GM03348 (cell line): Measurements from ENCODE around the gene CYP19A1.

Source experiments
- DNase-seq: peaks from one replicate; pipeline ENCODE4 v3.0.0; 2012; ENCODE audit warnings: low spot score

CYP19A1 gene

GRCh38 chr15:51184627-51185026 is 153.8 kb downstream of the CYP19A1 start:
- no peak for DNase-seq

GRCh38 chr15:51183076-51183475 is 155.3 kb downstream of the CYP19A1 start:
- DNase-seq, result no peak

GRCh38 chr15:51181905-51182304 is 156.5 kb downstream of the CYP19A1 start:
- no peak for DNase-seq

- no peak for DNase-seq
These were observed 157.2 kb downstream of the CYP19A1 start for GRCh38 chr15:51181221-51181620.

- no peak for DNase-seq
These were observed 157.9 kb downstream of the CYP19A1 start for GRCh38 chr15:51180534-51180933.

- DNase-seq, result no peak
These were observed 158.4 kb downstream of the CYP19A1 start for GRCh38 chr15:51180011-51180410.

GRCh38 chr15:51172193-51172592 is 166.2 kb downstream of the CYP19A1 start:
- DNase-seq, result peak; percentile 62

- no peak for DNase-seq
These were observed 166.8 kb downstream of the CYP19A1 start for GRCh38 chr15:51171634-51171932.

- DNase-seq, result no peak
These were observed 167.3 kb downstream of the CYP19A1 start for GRCh38 chr15:51170882-51171633.

- DNase-seq, result no peak
These were observed 169.7 kb downstream of the CYP19A1 start for GRCh38 chr15:51168700-51169099.

- DNase-seq, result no peak
These were observed 174.6 kb downstream of the CYP19A1 start for GRCh38 chr15:51163843-51164242.

GRCh38 chr15:51162865-51163762 is 175.3 kb downstream of the CYP19A1 start:
- peak; percentile 88 for DNase-seq

GRCh38 chr15:51161491-51162220 is 176.7 kb downstream of the CYP19A1 start:
- peak; percentile 35 for DNase-seq

- DNase-seq, result no peak
These were observed 177.9 kb downstream of the CYP19A1 start for GRCh38 chr15:51160484-51160883.
